Thyroid gland (tissue), 4 donors: Measurements from ENCODE around the gene TANC1. TPM values are rescaled to one million over a fixed set of nuclear protein-coding genes. Genes with fewer than 3 reads are reported as not detected.

Experiments
- DNase-seq, 2 donors: peaks; one replicate each; pipeline ENCODE4 v3.0.0-alpha.2; 2019
- H3K27ac ChIP-seq, 3 donors: fragments of 200-600 bp; sonication (generic); 1 replicate in 2 of 3; 2 replicates in 1 of 3; pipeline ENCODE4 v1.5.1; 2016 to 2019; ENCODE audit warnings: mild to moderate bottlenecking in 1 of 3, moderate library complexity in 1 of 3
- H3K27me3 ChIP-seq: fragments of 200-600 bp; sonication (generic); one replicate; pipeline ENCODE4 v1.5.1; 2019
- H3K36me3 ChIP-seq, 2 donors: fragments of 200-600 bp; sonication (generic); one replicate each; pipeline ENCODE4 v1.5.1; 2016 to 2019
- H3K4me1 ChIP-seq, 2 donors: fragments of 200-600 bp; sonication (generic); one replicate each; pipeline ENCODE4 v1.5.1; 2017 to 2019
- H3K4me3 ChIP-seq, 3 donors: fragments of 200-600 bp; sonication (generic); replicated peaks in 1 of 3; 1 replicate in 2 of 3; 2 replicates in 1 of 3; pipeline ENCODE4 v1.5.1; 2016; ENCODE audit warnings: mild to moderate bottlenecking in 1 of 3
- H3K9me3 ChIP-seq: fragments of 200-600 bp; sonication (generic); one replicate; pipeline ENCODE4 v1.5.1; 2017
- POLR2A ChIP-seq, 2 donors: fragments of 450-650 bp; IDR thresholded peaks; one replicate each; pipeline ENCODE4 v1.6.1; 2017; ENCODE audit warnings: antibody characterized with exemption in 2 of 2, mild to moderate bottlenecking in 2 of 2, moderate library complexity in 1 of 2
- WGBS, 2 donors: methylation state at CpG; one replicate each; pipeline ENCODE4 v1.1.5; 2017; 5-methylcytosine and 5-hydroxymethylcytosine counted together
- intact Hi-C: fragments of 100-400 bp; cut with DNase I; formaldehyde crosslinking; loops from one replicate; pipeline ENCODE4 v1.15.1; 2023
- total RNA-seq, 4 donors: library from RNA; depleted of rRNA; stranded (reverse); fragments of >200 nt; gene quantifications; one replicate each; pipeline ENCODE4 v1.2.3, GENCODE V29; 2016
- TF ChIP-seq, protein P1 (sequence below), 6 experiments: fragments of 200-600 bp in 3 of 6; fragments of 450-650 bp in 3 of 6; sonication (generic) in 3 of 6; IDR thresholded peaks; one replicate each; pipeline ENCODE4 v1.5.1; 2016 to 2019; ENCODE audit warnings: antibody characterized with exemption in 6 of 6, mild to moderate bottlenecking in 2 of 6, inconsistent platforms in 1 of 6, moderate library complexity in 1 of 6

The TANC1 gene
- total RNA-seq, 4 donors from 2014 or later: 51.1 to 93.8 (median 63.6) TPM

GRCh38 chr2:159065891-159066290, 97.5 kb downstream of the TANC1 start:
- intact Hi-C loops: no loop called here
- 82 to 86% methylated on average over 4 of the region's 4 CpGs for WGBS, 2 donors
- H3K4me1 ChIP-seq: peaks cover 52 to 65% of the 10 kb centered on the region in 2 donors

GRCh38 chr2:159066541-159067156, 98.2 kb downstream of the TANC1 start:
- peak overlapping the region; percentile 73 to 88 (median 82) for H3K27ac ChIP-seq
- H3K9me3 ChIP-seq: no peaks in the 10 kb centered on the region
- no peaks in the 10 kb centered on the region for H3K36me3 ChIP-seq
- DNase-seq: no peak
- no peak overlapping the region for H3K4me3 ChIP-seq
- no peaks in the 10 kb centered on the region for H3K27me3 ChIP-seq
- H3K4me1 ChIP-seq: peaks cover 52 to 65% of the 10 kb centered on the region in 2 donors
- WGBS, 2 donors: 56 to 59% methylated on average over 1 of the region's 1 CpG
- intact Hi-C loops: no loop called here
- TF ChIP-seq, protein P1, sequence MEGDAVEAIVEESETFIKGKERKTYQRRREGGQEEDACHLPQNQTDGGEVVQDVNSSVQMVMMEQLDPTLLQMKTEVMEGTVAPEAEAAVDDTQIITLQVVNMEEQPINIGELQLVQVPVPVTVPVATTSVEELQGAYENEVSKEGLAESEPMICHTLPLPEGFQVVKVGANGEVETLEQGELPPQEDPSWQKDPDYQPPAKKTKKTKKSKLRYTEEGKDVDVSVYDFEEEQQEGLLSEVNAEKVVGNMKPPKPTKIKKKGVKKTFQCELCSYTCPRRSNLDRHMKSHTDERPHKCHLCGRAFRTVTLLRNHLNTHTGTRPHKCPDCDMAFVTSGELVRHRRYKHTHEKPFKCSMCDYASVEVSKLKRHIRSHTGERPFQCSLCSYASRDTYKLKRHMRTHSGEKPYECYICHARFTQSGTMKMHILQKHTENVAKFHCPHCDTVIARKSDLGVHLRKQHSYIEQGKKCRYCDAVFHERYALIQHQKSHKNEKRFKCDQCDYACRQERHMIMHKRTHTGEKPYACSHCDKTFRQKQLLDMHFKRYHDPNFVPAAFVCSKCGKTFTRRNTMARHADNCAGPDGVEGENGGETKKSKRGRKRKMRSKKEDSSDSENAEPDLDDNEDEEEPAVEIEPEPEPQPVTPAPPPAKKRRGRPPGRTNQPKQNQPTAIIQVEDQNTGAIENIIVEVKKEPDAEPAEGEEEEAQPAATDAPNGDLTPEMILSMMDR (IDR thresholded peaks at IDR 0.05): no peak
- TF ChIP-seq POLR2A (IDR thresholded peaks at IDR 0.05): no peak

More at GRCh38 chr2:159065891-159066290, 97.5 kb downstream of the TANC1 start:
- H3K36me3 ChIP-seq: no peaks in the 10 kb centered on the region
- H3K4me3 ChIP-seq: no peak overlapping the region
- DNase-seq: no peak
- TF ChIP-seq, protein P1 (IDR thresholded peaks at IDR 0.05): no peak
- no peak for TF ChIP-seq POLR2A (IDR thresholded peaks at IDR 0.05)
- peak overlapping the region; percentile 73 to 88 (median 82) for H3K27ac ChIP-seq
- no peaks in the 10 kb centered on the region for H3K9me3 ChIP-seq
- no peaks in the 10 kb centered on the region for H3K27me3 ChIP-seq

GRCh38 chr2:159067971-159068370, 99.5 kb downstream of the TANC1 start:
- intact Hi-C loops: no loop called here
- H3K27ac ChIP-seq: peak overlapping the region; percentile 55 to 88 (median 82)
- no peaks in the 10 kb centered on the region for H3K36me3 ChIP-seq
- H3K4me1 ChIP-seq: peaks cover 55 to 66% of the 10 kb centered on the region in 2 donors
- 58 to 71% methylated on average over 1 of the region's 1 CpG for WGBS, 2 donors
- no peak for DNase-seq
- no peaks in the 10 kb centered on the region for H3K27me3 ChIP-seq
- H3K9me3 ChIP-seq: no peaks in the 10 kb centered on the region
- H3K4me3 ChIP-seq: no peak overlapping the region
- no peak for TF ChIP-seq POLR2A (IDR thresholded peaks at IDR 0.05)
- TF ChIP-seq, protein P1 (IDR thresholded peaks at IDR 0.05): no peak

GRCh38 chr2:159069229-159069628, 100.8 kb downstream of the TANC1 start:
- peaks cover 61 to 73% of the 10 kb centered on the region in 2 donors for H3K4me1 ChIP-seq
- H3K9me3 ChIP-seq: no peaks in the 10 kb centered on the region
- TF ChIP-seq, protein P1 (IDR thresholded peaks at IDR 0.05): no peak
- TF ChIP-seq POLR2A (IDR thresholded peaks at IDR 0.05): no peak
- no peaks in the 10 kb centered on the region for H3K27me3 ChIP-seq
- no peak overlapping the region for H3K4me3 ChIP-seq
- intact Hi-C loops: no loop called here
- WGBS, 2 donors: 25% methylated on average over 2 of the region's 2 CpGs
- H3K36me3 ChIP-seq: no peaks in the 10 kb centered on the region
- no peak for DNase-seq
- H3K27ac ChIP-seq: peak overlapping the region; percentile 69 to 88 (median 87)

GRCh38 chr2:159070235-159070634, 101.8 kb downstream of the TANC1 start:
- H3K9me3 ChIP-seq: no peaks in the 10 kb centered on the region
- H3K36me3 ChIP-seq: no peaks in the 10 kb centered on the region
- H3K27ac ChIP-seq: peak overlapping the region; percentile 69 to 88 (median 84)
- TF ChIP-seq, protein P1 (IDR thresholded peaks at IDR 0.05): no peak
- TF ChIP-seq POLR2A (IDR thresholded peaks at IDR 0.05): no peak
- H3K27me3 ChIP-seq: no peaks in the 10 kb centered on the region
- peaks cover 54 to 73% of the 10 kb centered on the region in 2 donors for H3K4me1 ChIP-seq
- intact Hi-C loops: no loop called here
- no peak for DNase-seq
- no peak overlapping the region for H3K4me3 ChIP-seq
- 49 to 76% methylated on average over 2 of the region's 2 CpGs for WGBS, 2 donors
